Astrocyte (in vitro differentiated cells and primary cell): ENCODE data around the gene P3H2. TPM values are rescaled to one million over a fixed set of nuclear protein-coding genes. Genes with fewer than 3 reads are reported as not detected.

Experiments used
- DNase-seq: peaks from one replicate; pipeline ENCODE4 v3.0.0-alpha.2; 2010; ENCODE audit warnings: low read depth
- FAIRE-seq: peaks from 2 replicates; lab custom pipeline; 2011; peaks lifted over from hg19 to GRCh38; lab: Jason Lieb, UNC
- H2AFZ ChIP-seq: 2 replicates; pipeline ENCODE4 v1.6.0; 2012; ENCODE audit warnings: low read depth, low read length, inconsistent platforms
- H3K27ac ChIP-seq: 2 replicates; pipeline ENCODE4 v1.5.1; 2011; ENCODE audit warnings: low read depth, low read length, inconsistent platforms
- H3K27me3 ChIP-seq: 2 replicates; pipeline ENCODE4 v1.6.0; 2011; ENCODE audit warnings: low read length, inconsistent platforms; ENCODE audit not compliant: insufficient read depth
- H3K36me3 ChIP-seq: 2 replicates; pipeline ENCODE4 v1.5.1; 2011; ENCODE audit warnings: low read length, inconsistent platforms; ENCODE audit not compliant: insufficient read depth
- H3K4me1 ChIP-seq: 2 replicates; pipeline ENCODE4 v1.5.1; 2011; ENCODE audit warnings: low read length, inconsistent platforms; ENCODE audit not compliant: insufficient read depth
- H3K4me2 ChIP-seq: 2 replicates; pipeline ENCODE4 v1.6.0; 2012; ENCODE audit warnings: low read length, inconsistent platforms
- H3K4me3 ChIP-seq: 2 replicates; pipeline ENCODE4 v1.5.1; 2011; ENCODE audit warnings: low read depth, mild to moderate bottlenecking, low read length, inconsistent platforms; ENCODE audit not compliant: insufficient read depth
- H3K79me2 ChIP-seq: 2 replicates; pipeline ENCODE4 v1.6.0; 2012; ENCODE audit warnings: mild to moderate bottlenecking, low read length, inconsistent platforms; ENCODE audit not compliant: insufficient read depth
- H3K9ac ChIP-seq: 2 replicates; pipeline ENCODE4 v1.6.0; 2012; ENCODE audit warnings: mild to moderate bottlenecking, low read length, inconsistent platforms
- H3K9me3 ChIP-seq: 2 replicates; pipeline ENCODE4 v1.5.1; 2012; ENCODE audit warnings: low read depth, mild to moderate bottlenecking, low read length, inconsistent platforms; ENCODE audit not compliant: insufficient read depth
- H4K20me1 ChIP-seq: 2 replicates; pipeline ENCODE4 v1.6.0; 2012; ENCODE audit warnings: low read length, inconsistent platforms; ENCODE audit not compliant: insufficient read depth
- H3K27ac Mint-ChIP-seq: one replicate; pipeline ENCODE4 v1.8.0; 2021; ENCODE audit warnings: mild to moderate bottlenecking, mixed read lengths; ENCODE audit not compliant: unreplicated experiment
- H3K27me3 Mint-ChIP-seq: one replicate; pipeline ENCODE4 v1.8.0; 2021; ENCODE audit warnings: low read depth, mixed read lengths; ENCODE audit not compliant: unreplicated experiment
- H3K36me3 Mint-ChIP-seq: one replicate; pipeline ENCODE4 v1.8.0; 2021; ENCODE audit warnings: low read depth, mixed read lengths; ENCODE audit not compliant: unreplicated experiment
- H3K4me1 Mint-ChIP-seq: one replicate; pipeline ENCODE4 v1.8.0; 2021; ENCODE audit warnings: low read depth, mixed read lengths; ENCODE audit not compliant: unreplicated experiment
- H3K4me3 Mint-ChIP-seq: one replicate; pipeline ENCODE4 v1.8.0; 2021; ENCODE audit warnings: mild to moderate bottlenecking, moderate library complexity, mixed read lengths; ENCODE audit not compliant: unreplicated experiment
- H3K9me3 Mint-ChIP-seq: one replicate; pipeline ENCODE4 v1.8.0; 2021; ENCODE audit warnings: mild to moderate bottlenecking, mixed read lengths; ENCODE audit not compliant: unreplicated experiment
- EZH2 ChIP-seq: IDR thresholded peaks from 2 replicates; pipeline ENCODE4 v1.6.1; 2012; ENCODE audit warnings: mild to moderate bottlenecking, low read length, inconsistent platforms; ENCODE audit not compliant: insufficient read depth
- total RNA-seq: library from RNA; stranded (reverse); gene quantifications from 2 replicates; pipeline ENCODE4 v1.2.1, GENCODE V29; 2021
- TF ChIP-seq, protein P1 (sequence below): IDR thresholded peaks from 2 replicates; pipeline ENCODE4 v1.5.1; 2011; ENCODE audit warnings: low read depth, mild to moderate bottlenecking, inconsistent platforms, low read length, moderate library complexity; ENCODE audit not compliant: insufficient read depth

The P3H2 gene
- total RNA-seq, 1 donor from 2014 or later, result 57.7 TPM

- no peak overlapping the region for H3K27ac Mint-ChIP-seq
- peaks cover 12% of the 10 kb centered on the region for H3K4me1 ChIP-seq
Measured at GRCh38 chr3:189982321-189982945, 138.3 kb downstream of the P3H2 start.

GRCh38 chr3:189981668-189982067, 139.0 kb downstream of the P3H2 start:
- H3K27ac Mint-ChIP-seq, result no peak overlapping the region
- FAIRE-seq (peak; percentile 80), DNase-seq (peak; percentile 99)
- no peaks in the 10 kb centered on the region for H3K79me2 ChIP-seq
- no peaks in the 10 kb centered on the region for H3K27me3 Mint-ChIP-seq
- no peak overlapping the region for H2AFZ ChIP-seq
- no peak for TF ChIP-seq EZH2
- TF ChIP-seq, protein P1, sequence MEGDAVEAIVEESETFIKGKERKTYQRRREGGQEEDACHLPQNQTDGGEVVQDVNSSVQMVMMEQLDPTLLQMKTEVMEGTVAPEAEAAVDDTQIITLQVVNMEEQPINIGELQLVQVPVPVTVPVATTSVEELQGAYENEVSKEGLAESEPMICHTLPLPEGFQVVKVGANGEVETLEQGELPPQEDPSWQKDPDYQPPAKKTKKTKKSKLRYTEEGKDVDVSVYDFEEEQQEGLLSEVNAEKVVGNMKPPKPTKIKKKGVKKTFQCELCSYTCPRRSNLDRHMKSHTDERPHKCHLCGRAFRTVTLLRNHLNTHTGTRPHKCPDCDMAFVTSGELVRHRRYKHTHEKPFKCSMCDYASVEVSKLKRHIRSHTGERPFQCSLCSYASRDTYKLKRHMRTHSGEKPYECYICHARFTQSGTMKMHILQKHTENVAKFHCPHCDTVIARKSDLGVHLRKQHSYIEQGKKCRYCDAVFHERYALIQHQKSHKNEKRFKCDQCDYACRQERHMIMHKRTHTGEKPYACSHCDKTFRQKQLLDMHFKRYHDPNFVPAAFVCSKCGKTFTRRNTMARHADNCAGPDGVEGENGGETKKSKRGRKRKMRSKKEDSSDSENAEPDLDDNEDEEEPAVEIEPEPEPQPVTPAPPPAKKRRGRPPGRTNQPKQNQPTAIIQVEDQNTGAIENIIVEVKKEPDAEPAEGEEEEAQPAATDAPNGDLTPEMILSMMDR, result no peak
- peaks cover 12% of the 10 kb centered on the region for H3K4me1 ChIP-seq
- peaks cover 2% of the 10 kb centered on the region for H3K9me3 Mint-ChIP-seq
- no peaks in the 10 kb centered on the region for H3K9me3 ChIP-seq
- H3K4me3 ChIP-seq, result no peak overlapping the region
- peak overlapping the region; percentile 8 for H3K4me2 ChIP-seq
- H3K27me3 ChIP-seq, result no peaks in the 10 kb centered on the region
- no peak overlapping the region for H3K4me3 Mint-ChIP-seq
- H3K4me1 Mint-ChIP-seq, result peaks cover 9% of the 10 kb centered on the region
- no peaks in the 10 kb centered on the region for H3K36me3 ChIP-seq
- H3K36me3 Mint-ChIP-seq, result peaks cover 9% of the 10 kb centered on the region
- no peaks in the 10 kb centered on the region for H4K20me1 ChIP-seq
- H3K9ac ChIP-seq, result no peak overlapping the region
- H3K27ac ChIP-seq, result no peak overlapping the region

More at GRCh38 chr3:189982321-189982945, 138.3 kb downstream of the P3H2 start:
- no peaks in the 10 kb centered on the region for H3K27me3 ChIP-seq
- no peaks in the 10 kb centered on the region for H3K79me2 ChIP-seq
- no peaks in the 10 kb centered on the region for H3K9me3 ChIP-seq
- no peak for FAIRE-seq
- Mint-ChIP-seq H3K36me3 (peaks cover 12% of the 10 kb centered on the region), H3K4me1 (peaks cover 9% of the 10 kb centered on the region), H3K27me3 (no peaks in the 10 kb centered on the region), H3K4me3 (no peak overlapping the region), H3K9me3 (no peaks in the 10 kb centered on the region)
- no peak overlapping the region for H3K4me2 ChIP-seq
- no peaks in the 10 kb centered on the region for H4K20me1 ChIP-seq
- TF ChIP-seq, protein P1, result no peak
- no peak for TF ChIP-seq EZH2
- peak; percentile 52 for DNase-seq
- H3K4me3 ChIP-seq, result no peak overlapping the region
- no peak overlapping the region for H3K9ac ChIP-seq
- H3K36me3 ChIP-seq, result no peaks in the 10 kb centered on the region
- no peak overlapping the region for H3K27ac ChIP-seq
- H2AFZ ChIP-seq, result no peak overlapping the region

DNA sequence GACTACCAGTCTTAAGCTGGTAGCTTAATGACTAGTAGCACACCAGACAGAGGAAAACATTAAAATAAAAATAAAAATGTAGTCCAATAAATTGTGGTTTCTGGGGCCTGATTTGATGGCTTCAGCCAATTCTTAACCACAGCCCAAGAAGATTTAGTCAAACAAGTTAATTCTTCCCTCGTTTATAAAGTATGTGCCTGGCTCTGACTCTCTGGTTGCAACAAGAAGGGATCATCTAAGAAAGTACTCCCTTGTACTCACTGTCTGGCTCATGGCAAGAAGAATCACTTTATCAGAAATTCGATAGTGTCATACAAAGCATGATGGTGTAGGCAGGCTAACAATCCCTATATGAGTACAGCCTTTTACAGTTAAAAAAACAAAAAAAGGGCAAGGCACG, 141.9 kb downstream of the P3H2 start:
- no peaks in the 10 kb centered on the region for H4K20me1 ChIP-seq
- DNase-seq (peak; percentile 86), FAIRE-seq (no peak)
- no peak overlapping the region for H3K4me3 ChIP-seq
- Mint-ChIP-seq H3K4me3 (no peak overlapping the region), H3K4me1 (peaks cover 9% of the 10 kb centered on the region), H3K27ac (no peak overlapping the region), H3K36me3 (peaks cover 19% of the 10 kb centered on the region), H3K9me3 (peaks cover 2% of the 10 kb centered on the region), H3K27me3 (no peaks in the 10 kb centered on the region)
- no peak for TF ChIP-seq EZH2
- TF ChIP-seq, protein P1, result no peak
- H3K27me3 ChIP-seq, result no peaks in the 10 kb centered on the region
- peaks cover 12% of the 10 kb centered on the region for H3K4me1 ChIP-seq
- H2AFZ ChIP-seq, result no peak overlapping the region
- no peak overlapping the region for H3K27ac ChIP-seq
- H3K36me3 ChIP-seq, result no peaks in the 10 kb centered on the region
- no peak overlapping the region for H3K9ac ChIP-seq
- no peak overlapping the region for H3K4me2 ChIP-seq
- H3K79me2 ChIP-seq, result no peaks in the 10 kb centered on the region
- H3K9me3 ChIP-seq, result no peaks in the 10 kb centered on the region
